ENCODE results near the gene MAPKAPK5. TPM values are rescaled to one million over a fixed set of nuclear protein-coding genes. Genes with fewer than 3 reads are reported as not detected.

Gene MAPKAPK5
- total and polyA plus RNA-seq, 2 of the 13 experiments (the other 11 are each of a cell fraction or from before 2014, with no cell fraction given): 43.2 to 58.2 TPM

DNA sequence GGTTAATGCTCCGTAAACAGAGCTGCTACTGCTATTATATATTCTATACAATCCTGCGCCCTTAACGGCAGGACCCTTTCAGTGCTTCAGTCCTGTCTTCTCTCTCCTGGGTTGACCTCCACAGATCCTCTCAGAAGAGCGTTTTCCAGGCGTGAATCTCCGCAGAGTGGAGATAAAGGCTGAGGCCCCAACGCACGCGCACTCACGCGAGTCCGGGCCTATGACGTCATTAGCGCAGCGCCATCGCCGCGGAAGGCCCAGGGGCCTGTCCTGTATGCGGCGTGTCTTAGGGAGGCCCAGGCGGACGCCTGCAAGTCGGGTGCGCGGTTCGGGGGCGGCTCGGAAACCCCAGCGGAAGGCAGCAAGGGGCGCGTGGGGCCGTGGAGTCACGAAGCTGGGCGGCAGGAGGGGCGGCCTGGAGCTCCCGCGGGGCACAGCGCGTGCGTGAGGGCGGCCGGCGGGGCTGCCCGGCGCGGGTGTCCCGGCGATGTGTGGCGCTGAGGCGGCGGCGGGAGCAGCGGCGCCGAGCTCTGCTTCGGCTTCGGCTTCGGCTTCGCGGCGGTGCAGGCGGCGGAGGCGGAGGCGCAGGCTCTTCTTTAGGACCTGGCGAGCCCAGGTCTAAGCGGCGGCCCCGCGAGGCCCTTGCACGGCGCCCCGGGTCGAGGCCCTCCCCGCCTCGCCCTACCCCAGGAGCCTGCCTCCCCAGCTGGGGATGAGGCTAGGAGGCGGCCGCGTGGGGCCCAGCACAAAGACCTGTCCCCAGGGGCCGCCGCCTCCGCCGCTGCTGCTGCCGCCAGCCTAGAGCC lies at the start of gene MAPKAPK5 (continued):
- TF ChIP-seq KDM3A (CRISPR knock-in tag; IDR thresholded peaks at IDR 0.05; ENCODE audit: low read depth) (peak; percentile 70; the same call in 1 of the 2 replicates), ARNT (IDR thresholded peaks at IDR 0.05) (no peak), ZNF552 (CRISPR knock-in tag; IDR thresholded peaks at IDR 0.05; ENCODE audit: borderline replicate concordance) (peak; percentile 84), KDM4B (CRISPR knock-in tag; IDR thresholded peaks at IDR 0.05) (no peak; the same call in 1 of the 2 replicates), ZNF7 (CRISPR knock-in tag; IDR thresholded peaks at IDR 0.05) (no peak), ZMYM2 (CRISPR knock-in tag; IDR thresholded peaks at IDR 0.05) (no peak), ZNF251 (CRISPR knock-in tag; IDR thresholded peaks at IDR 0.05) (0 out of 2 replicates have a peak, but pooled peaks have one; percentile 47), FOXK2 (IDR thresholded peaks at IDR 0.05) (no peak), STAT5B (CRISPR knock-in tag; IDR thresholded peaks at IDR 0.05) (no peak), ZNF629 (CRISPR knock-in tag; conservative IDR thresholded peaks at IDR 0.05) (no peak), ZNF841 (CRISPR knock-in tag; IDR thresholded peaks at IDR 0.05; ENCODE audit: borderline replicate concordance) (no peak), MAZ (IDR thresholded peaks at IDR 0.05; ENCODE audit: borderline replicate concordance, low read depth, low read length) (no peak), MAZ (CRISPR knock-in tag; IDR thresholded peaks at IDR 0.05; ENCODE audit: low read depth) (peak; percentile 68), ZNF879 (CRISPR knock-in tag; IDR thresholded peaks at IDR 0.05) (no peak)
- TF ChIP-seq, protein P1, sequence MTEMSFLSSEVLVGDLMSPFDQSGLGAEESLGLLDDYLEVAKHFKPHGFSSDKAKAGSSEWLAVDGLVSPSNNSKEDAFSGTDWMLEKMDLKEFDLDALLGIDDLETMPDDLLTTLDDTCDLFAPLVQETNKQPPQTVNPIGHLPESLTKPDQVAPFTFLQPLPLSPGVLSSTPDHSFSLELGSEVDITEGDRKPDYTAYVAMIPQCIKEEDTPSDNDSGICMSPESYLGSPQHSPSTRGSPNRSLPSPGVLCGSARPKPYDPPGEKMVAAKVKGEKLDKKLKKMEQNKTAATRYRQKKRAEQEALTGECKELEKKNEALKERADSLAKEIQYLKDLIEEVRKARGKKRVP (CRISPR knock-in tag; IDR thresholded peaks at IDR 0.05): peak in 1 of 2 experiments; percentile 54; a peak in 1 of 4 replicates
- TF ChIP-seq, protein P2, sequence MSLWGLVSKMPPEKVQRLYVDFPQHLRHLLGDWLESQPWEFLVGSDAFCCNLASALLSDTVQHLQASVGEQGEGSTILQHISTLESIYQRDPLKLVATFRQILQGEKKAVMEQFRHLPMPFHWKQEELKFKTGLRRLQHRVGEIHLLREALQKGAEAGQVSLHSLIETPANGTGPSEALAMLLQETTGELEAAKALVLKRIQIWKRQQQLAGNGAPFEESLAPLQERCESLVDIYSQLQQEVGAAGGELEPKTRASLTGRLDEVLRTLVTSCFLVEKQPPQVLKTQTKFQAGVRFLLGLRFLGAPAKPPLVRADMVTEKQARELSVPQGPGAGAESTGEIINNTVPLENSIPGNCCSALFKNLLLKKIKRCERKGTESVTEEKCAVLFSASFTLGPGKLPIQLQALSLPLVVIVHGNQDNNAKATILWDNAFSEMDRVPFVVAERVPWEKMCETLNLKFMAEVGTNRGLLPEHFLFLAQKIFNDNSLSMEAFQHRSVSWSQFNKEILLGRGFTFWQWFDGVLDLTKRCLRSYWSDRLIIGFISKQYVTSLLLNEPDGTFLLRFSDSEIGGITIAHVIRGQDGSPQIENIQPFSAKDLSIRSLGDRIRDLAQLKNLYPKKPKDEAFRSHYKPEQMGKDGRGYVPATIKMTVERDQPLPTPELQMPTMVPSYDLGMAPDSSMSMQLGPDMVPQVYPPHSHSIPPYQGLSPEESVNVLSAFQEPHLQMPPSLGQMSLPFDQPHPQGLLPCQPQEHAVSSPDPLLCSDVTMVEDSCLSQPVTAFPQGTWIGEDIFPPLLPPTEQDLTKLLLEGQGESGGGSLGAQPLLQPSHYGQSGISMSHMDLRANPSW (CRISPR knock-in tag; IDR thresholded peaks at IDR 0.05; ENCODE audit: borderline replicate concordance): no peak
- TF ChIP-seq, protein P3, sequence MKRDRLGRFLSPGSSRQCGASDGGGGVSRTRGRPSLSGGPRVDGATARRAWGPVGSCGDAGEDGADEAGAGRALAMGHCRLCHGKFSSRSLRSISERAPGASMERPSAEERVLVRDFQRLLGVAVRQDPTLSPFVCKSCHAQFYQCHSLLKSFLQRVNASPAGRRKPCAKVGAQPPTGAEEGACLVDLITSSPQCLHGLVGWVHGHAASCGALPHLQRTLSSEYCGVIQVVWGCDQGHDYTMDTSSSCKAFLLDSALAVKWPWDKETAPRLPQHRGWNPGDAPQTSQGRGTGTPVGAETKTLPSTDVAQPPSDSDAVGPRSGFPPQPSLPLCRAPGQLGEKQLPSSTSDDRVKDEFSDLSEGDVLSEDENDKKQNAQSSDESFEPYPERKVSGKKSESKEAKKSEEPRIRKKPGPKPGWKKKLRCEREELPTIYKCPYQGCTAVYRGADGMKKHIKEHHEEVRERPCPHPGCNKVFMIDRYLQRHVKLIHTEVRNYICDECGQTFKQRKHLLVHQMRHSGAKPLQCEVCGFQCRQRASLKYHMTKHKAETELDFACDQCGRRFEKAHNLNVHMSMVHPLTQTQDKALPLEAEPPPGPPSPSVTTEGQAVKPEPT (CRISPR knock-in tag; IDR thresholded peaks at IDR 0.05; ENCODE audit: low read depth): peak; percentile 92; the same call in 1 of the 2 replicates
- TF ChIP-seq, protein P4, sequence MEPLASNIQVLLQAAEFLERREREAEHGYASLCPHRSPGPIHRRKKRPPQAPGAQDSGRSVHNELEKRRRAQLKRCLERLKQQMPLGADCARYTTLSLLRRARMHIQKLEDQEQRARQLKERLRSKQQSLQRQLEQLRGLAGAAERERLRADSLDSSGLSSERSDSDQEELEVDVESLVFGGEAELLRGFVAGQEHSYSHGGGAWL (CRISPR knock-in tag; IDR thresholded peaks at IDR 0.05): peak; percentile 87
- TF ChIP-seq, protein P5, sequence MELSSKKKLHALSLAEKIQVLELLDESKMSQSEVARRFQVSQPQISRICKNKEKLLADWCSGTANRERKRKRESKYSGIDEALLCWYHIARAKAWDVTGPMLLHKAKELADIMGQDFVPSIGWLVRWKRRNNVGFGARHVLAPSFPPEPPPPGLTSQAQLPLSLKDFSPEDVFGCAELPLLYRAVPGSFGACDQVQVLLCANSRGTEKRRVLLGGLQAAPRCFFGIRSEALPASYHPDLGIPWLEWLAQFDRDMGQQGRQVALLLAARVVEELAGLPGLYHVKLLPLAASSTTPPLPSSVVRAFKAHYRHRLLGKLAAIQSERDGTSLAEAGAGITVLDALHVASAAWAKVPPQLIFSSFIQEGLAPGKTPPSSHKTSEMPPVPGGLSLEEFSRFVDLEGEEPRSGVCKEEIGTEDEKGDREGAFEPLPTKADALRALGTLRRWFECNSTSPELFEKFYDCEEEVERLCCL (CRISPR knock-in tag; IDR thresholded peaks at IDR 0.05; ENCODE audit: borderline replicate concordance): no peak
- TF ChIP-seq, protein P6, sequence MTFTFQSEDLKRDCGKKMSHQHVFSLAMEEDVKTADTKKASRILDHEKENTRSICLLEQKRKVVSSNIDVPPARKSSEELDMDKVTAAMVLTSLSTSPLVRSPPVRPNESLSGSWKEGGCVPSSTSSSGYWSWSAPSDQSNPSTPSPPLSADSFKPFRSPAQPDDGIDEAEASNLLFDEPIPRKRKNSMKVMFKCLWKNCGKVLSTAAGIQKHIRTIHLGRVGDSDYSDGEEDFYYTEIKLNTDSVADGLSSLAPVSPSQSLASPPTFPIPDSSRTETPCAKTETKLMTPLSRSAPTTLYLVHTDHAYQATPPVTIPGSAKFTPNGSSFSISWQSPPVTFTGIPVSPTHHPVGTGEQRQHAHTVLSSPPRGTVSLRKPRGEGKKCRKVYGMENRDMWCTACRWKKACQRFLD (CRISPR knock-in tag; IDR thresholded peaks at IDR 0.05; ENCODE audit: borderline replicate concordance): peak; percentile 56; the same call in 1 of the 2 replicates

Data from HepG2 (cell line).